ENCODE data around the gene SWAP70.

SWAP70 gene

DNA sequence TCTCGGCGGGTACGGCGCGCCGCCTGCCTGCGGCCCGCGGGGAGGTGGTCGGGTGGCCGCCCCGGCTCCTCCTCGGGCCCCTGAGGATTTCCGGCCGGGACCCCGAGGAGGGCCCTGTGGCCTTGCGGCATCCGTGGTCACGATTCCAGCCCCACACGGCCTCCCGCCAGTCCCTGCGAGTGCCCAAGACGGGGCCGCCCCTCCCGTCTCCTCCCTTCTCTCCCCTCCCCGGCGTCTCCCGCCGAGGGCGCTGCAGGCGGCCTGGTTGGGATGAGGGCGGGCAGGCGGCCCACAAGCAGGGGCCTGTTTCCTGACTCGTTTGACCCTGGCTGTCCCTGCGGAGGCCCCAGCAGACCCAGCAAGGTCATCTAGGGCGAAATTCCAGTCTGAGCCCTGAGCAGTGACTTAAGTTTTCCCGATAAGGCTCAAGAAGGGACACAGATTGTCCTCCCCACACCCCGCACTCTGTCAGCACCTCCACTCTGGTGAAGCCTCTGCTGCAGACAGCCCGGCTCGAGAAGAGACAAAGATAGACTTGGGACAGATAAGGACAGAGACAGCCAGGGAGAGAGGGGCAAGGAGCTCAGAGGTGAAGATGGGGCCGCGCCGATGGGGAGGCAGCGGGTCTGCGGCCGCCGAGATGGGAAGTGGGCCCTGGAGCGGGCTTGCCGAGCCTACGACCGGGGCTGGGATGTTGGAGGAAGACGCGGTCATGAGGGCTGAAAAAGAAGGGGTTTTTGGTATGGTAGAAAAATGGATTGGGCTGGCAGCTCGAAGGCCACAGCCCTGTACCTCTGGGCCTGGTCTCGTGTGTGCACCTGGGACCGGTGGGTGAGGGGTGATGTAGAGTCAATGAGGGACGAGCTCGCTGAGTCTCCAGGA, 95.0 kb downstream of the SWAP70 start:
- Mint-ChIP-seq H3K36me3 (ENCODE audit: low read depth) (no peaks in the 10 kb centered on the region), H3K27ac (peak overlapping the region; percentile 70 to 98 (median 93)), H3K9me3 (no peaks in the 10 kb centered on the region), H3K4me3 (peak overlapping the region; percentile 78 to 85 (median 83)), H3K27me3 (ENCODE audit: low read depth) (peaks cover 8% of the 10 kb centered on the region), H3K4me1 (peaks cover 47% of the 10 kb centered on the region)
- TF ChIP-seq, protein P1, sequence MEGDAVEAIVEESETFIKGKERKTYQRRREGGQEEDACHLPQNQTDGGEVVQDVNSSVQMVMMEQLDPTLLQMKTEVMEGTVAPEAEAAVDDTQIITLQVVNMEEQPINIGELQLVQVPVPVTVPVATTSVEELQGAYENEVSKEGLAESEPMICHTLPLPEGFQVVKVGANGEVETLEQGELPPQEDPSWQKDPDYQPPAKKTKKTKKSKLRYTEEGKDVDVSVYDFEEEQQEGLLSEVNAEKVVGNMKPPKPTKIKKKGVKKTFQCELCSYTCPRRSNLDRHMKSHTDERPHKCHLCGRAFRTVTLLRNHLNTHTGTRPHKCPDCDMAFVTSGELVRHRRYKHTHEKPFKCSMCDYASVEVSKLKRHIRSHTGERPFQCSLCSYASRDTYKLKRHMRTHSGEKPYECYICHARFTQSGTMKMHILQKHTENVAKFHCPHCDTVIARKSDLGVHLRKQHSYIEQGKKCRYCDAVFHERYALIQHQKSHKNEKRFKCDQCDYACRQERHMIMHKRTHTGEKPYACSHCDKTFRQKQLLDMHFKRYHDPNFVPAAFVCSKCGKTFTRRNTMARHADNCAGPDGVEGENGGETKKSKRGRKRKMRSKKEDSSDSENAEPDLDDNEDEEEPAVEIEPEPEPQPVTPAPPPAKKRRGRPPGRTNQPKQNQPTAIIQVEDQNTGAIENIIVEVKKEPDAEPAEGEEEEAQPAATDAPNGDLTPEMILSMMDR (IDR thresholded peaks at IDR 0.05; ENCODE audit: unreplicated experiment in 3 of 3): no peak

DNA sequence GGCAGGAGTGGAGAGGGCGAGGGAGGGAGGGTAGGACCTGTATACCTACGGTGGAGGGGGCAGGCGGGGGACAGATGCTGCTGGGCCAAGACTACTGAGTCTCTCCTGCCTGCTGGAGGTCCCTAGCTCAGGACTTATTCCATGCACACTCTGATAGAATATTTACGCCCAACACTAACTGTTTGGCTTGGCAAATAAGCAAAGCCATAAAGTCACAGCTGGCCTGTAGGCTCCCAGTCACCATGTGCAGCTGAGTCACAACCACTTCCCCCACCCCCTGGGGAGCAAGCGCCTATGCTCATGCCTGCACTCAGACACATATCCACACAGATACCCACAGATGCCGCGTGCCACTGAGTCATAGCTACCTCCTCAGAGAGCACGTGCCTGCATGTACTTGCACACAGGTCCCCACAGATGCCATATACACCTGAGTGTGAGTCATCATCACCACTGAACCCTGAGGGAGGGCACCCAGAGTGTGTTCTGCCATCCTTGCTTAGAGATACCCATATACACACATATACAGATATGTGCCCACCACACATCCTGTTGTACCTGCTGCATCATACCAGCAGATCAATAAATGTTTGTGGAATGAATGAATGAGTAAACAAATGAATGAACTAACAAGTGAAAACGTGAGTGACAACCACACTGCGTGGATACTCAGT, 95.8 kb downstream of the SWAP70 start:
- no peaks in the 10 kb centered on the region for H3K36me3 Mint-ChIP-seq (ENCODE audit: low read depth)
- H3K4me3 Mint-ChIP-seq: peak overlapping the region; percentile 78 to 85 (median 83)
- no peaks in the 10 kb centered on the region for H3K9me3 Mint-ChIP-seq
- H3K4me1 Mint-ChIP-seq: peaks cover 51% of the 10 kb centered on the region
- TF ChIP-seq, protein P1 (IDR thresholded peaks at IDR 0.05; ENCODE audit: unreplicated experiment in 3 of 3): no peak
- peak overlapping the region; percentile 70 to 98 (median 93) for H3K27ac Mint-ChIP-seq
- H3K27me3 Mint-ChIP-seq (ENCODE audit: low read depth): peaks cover 8% of the 10 kb centered on the region

DNA sequence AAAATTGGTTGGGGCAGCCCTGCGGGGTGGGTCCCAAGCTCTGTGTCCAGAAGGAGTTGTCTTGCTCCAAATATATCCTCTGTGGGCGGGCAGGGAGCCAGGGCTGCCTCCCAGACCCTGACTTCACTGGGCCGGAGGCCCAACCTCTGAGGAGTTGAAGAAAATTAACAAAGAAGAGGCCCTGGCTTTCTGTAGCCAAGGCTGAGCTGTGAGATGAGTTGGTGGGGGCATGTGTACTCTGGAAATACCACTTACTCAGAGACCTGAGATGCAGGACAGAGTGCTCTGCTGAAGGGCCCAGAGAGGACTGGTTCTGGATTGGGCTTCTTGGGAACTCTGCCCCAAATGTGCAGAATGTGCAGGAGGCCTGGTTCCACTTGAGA, 96.3 kb downstream of the SWAP70 start:
- H3K4me3 Mint-ChIP-seq: peak overlapping the region; percentile 46 to 85 (median 83)

DNA sequence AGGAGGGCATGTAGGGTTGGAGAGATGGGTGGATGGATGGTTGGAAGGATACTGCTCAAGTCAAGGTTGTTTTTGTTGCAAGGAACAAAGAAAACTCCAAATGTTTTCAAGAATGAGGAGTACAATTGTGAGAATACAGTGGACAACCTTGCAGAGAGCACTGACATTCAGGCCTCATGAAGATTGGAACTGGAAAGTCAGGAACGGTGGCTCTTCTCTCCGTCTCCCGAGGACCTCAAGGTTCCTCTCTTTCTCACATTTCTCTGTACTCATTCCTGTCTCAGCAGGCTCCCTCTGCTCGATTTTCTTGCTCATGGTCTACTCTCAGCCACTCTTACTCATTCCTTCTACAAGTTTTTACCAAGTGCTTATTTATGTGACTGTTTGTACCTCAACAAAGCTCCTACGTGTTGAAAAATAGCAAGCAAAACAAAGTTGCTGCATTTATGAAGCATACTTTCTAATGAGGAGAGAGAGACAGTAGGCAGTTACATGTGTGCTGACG, 97.6 kb downstream of the SWAP70 start:
- Mint-ChIP-seq H3K4me1 (peaks cover 70% of the 10 kb centered on the region), H3K4me3 (peak overlapping the region in 2 of 3 experiments; percentile 3 to 40), H3K27ac (peak overlapping the region; percentile 49 to 77 (median 70)), H3K9me3 (no peaks in the 10 kb centered on the region), H3K36me3 (ENCODE audit: low read depth) (no peaks in the 10 kb centered on the region), H3K27me3 (ENCODE audit: low read depth) (peaks cover 6% of the 10 kb centered on the region)
- TF ChIP-seq, protein P1 (IDR thresholded peaks at IDR 0.05; ENCODE audit: unreplicated experiment in 3 of 3): no peak

More for the DNA sequence above, 96.3 kb downstream of the SWAP70 start:
- H3K9me3 Mint-ChIP-seq: no peaks in the 10 kb centered on the region
- peaks cover 56% of the 10 kb centered on the region for H3K4me1 Mint-ChIP-seq
- H3K36me3 Mint-ChIP-seq (ENCODE audit: low read depth): no peaks in the 10 kb centered on the region
- TF ChIP-seq, protein P1 (IDR thresholded peaks at IDR 0.05; ENCODE audit: unreplicated experiment in 3 of 3): no peak
- H3K27ac Mint-ChIP-seq: peak overlapping the region; percentile 70 to 98 (median 93)
- H3K27me3 Mint-ChIP-seq (ENCODE audit: low read depth): peaks cover 8% of the 10 kb centered on the region

DNA sequence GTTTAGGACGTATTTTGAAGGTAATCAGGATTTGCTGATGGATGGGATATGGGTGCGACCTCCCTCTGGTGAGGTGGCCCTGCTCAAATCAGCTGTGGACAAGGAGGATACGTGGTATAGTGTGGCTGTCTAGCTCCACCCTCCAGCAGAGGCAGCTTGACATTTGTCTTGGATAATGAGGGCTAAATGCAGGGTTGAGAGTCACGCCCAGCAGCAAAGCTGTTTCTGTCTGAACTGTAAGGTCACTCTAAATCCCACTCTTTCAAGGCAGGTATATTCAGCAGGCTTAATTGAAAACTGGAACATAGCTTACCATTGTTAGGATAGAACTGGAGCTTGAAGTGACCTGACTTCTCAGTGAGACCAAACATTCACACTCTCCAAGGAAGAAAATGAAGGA, 98.7 kb downstream of the SWAP70 start:
- TF ChIP-seq, protein P1 (IDR thresholded peaks at IDR 0.05; ENCODE audit: unreplicated experiment in 3 of 3): no peak
- H3K4me1 Mint-ChIP-seq: peaks cover 80% of the 10 kb centered on the region
- peak overlapping the region; percentile 49 to 77 (median 70) for H3K27ac Mint-ChIP-seq
- H3K27me3 Mint-ChIP-seq (ENCODE audit: low read depth): peaks cover 4% of the 10 kb centered on the region
- H3K4me3 Mint-ChIP-seq: peak overlapping the region in 2 of 3 experiments; percentile 27 to 40
- peaks cover 4% of the 10 kb centered on the region for H3K36me3 Mint-ChIP-seq (ENCODE audit: low read depth)
- no peaks in the 10 kb centered on the region for H3K9me3 Mint-ChIP-seq

Measured in nephron (organoid).